ENCODE data around the gene NFIA.

NFIA gene

GRCh38 chr1:61474269-61474817, 392.0 kb downstream of the NFIA start:
- FAIRE-seq = no peak

GRCh38 chr1:61474963-61475362, 392.6 kb downstream of the NFIA start:
- FAIRE-seq = no peak

- no peak for FAIRE-seq
These were observed 394.9 kb downstream of the NFIA start for GRCh38 chr1:61477301-61477700.

GRCh38 chr1:61480273-61480935, 398.0 kb downstream of the NFIA start:
- no peak for FAIRE-seq

GRCh38 chr1:61481315-61481715, 399.0 kb downstream of the NFIA start:
- FAIRE-seq = no peak

GRCh38 chr1:61482170-61482734, 399.9 kb downstream of the NFIA start:
- FAIRE-seq = no peak

- no peak for FAIRE-seq
These were observed 404.6 kb downstream of the NFIA start for GRCh38 chr1:61486783-61487536.

GRCh38 chr1:61487801-61488200, 405.4 kb downstream of the NFIA start:
- no peak for FAIRE-seq

GRCh38 chr1:61490924-61491323, 408.6 kb downstream of the NFIA start:
- FAIRE-seq = no peak

GRCh38 chr1:61491497-61491896, 409.1 kb downstream of the NFIA start:
- no peak for FAIRE-seq

- no peak for FAIRE-seq
These were observed 411.6 kb downstream of the NFIA start for GRCh38 chr1:61494000-61494399.

- FAIRE-seq = no peak
These were observed 414.1 kb downstream of the NFIA start for GRCh38 chr1:61496501-61496900.

GRCh38 chr1:61497013-61497412, 414.7 kb downstream of the NFIA start:
- no peak for FAIRE-seq

GRCh38 chr1:61498342-61498741, 416.0 kb downstream of the NFIA start:
- FAIRE-seq = no peak

GRCh38 chr1:61501971-61502916, 419.9 kb downstream of the NFIA start:
- FAIRE-seq = no peak

- no peak for FAIRE-seq
These were observed 421.9 kb downstream of the NFIA start for GRCh38 chr1:61504305-61504704.

GRCh38 chr1:61504852-61505390, 422.6 kb downstream of the NFIA start:
- FAIRE-seq = no peak

- no peak for FAIRE-seq
These were observed 423.9 kb downstream of the NFIA start for GRCh38 chr1:61506236-61506635.

GRCh38 chr1:61506944-61507500, 424.7 kb downstream of the NFIA start:
- no peak for FAIRE-seq
